Psoas muscle (tissue), 8 donors: ENCODE data around the gene MYOM3. TPM values are rescaled to one million over a fixed set of nuclear protein-coding genes. Genes with fewer than 3 reads are reported as not detected.

ENCODE experiments used
- ATAC-seq, 4 donors: fragments of 200-7000 bp; cut with Tn5 transposase; one replicate each; pipeline ENCODE4 v1.9.1; 2020; ENCODE audit warnings: moderate library complexity in 3 of 4, mild to moderate bottlenecking in 2 of 4
- DNase-seq, 2 donors: peaks; one replicate each; pipeline ENCODE4 v3.0.0-alpha.2; 2020
- H3K27ac ChIP-seq: fragments of 200-600 bp; one replicate; pipeline ENCODE4 v1.8.0; 2022
- H3K27me3 ChIP-seq, 3 donors: fragments of 200-600 bp in 1 of 3; one replicate each; pipeline versions ENCODE4 v1.6.1 to v1.8.0; 2013 to 2022; ENCODE audit warnings: low read length in 2 of 3, mild to moderate bottlenecking in 2 of 3, moderate library complexity in 1 of 3; ENCODE audit not compliant: insufficient read depth in 3 of 3
- H3K36me3 ChIP-seq, 2 donors: fragments of 200-600 bp in 1 of 2; one replicate each; pipeline versions ENCODE4 v1.6.1 to v1.8.0; 2013 to 2022; ENCODE audit warnings: low read depth in 1 of 2, mild to moderate bottlenecking in 1 of 2, moderate library complexity in 1 of 2; ENCODE audit not compliant: insufficient read depth in 1 of 2
- H3K4me1 ChIP-seq: fragments of 200-600 bp; one replicate; pipeline ENCODE4 v1.8.0; 2022
- H3K4me3 ChIP-seq: fragments of 200-600 bp; one replicate; pipeline ENCODE4 v1.8.0; 2022; ENCODE audit warnings: mild to moderate bottlenecking
- H3K9me3 ChIP-seq: fragments of 200-600 bp; one replicate; pipeline ENCODE4 v1.8.0; 2022
- CTCF ChIP-seq: fragments of 200-600 bp; IDR thresholded peaks from one replicate; pipeline ENCODE4 v1.8.0; 2022; ENCODE audit warnings: antibody characterized with exemption
- WGBS, 3 donors: extraction: QIAGEN DNeasy Blood & Tissue Kit; methylation state at CpG; one replicate each; pipeline versions ENCODE4 v1.1.6 to v1.1.7; 2013; 5-methylcytosine and 5-hydroxymethylcytosine counted together
- intact Hi-C, 2 donors: fragments of 100-400 bp; cut with DNase I; formaldehyde crosslinking; loops; one replicate each; pipeline versions ENCODE4 v1.11.0 to v1.14.2; 2022
- polyA plus RNA-seq, 3 donors: library from polyadenylated mRNA; stranded (reverse); fragments of 200-250 nt; gene quantifications; one replicate each; pipeline ENCODE4 v1.2.3, GENCODE V29; 2013
- total RNA-seq, 4 donors: library from RNA; stranded (reverse); fragmentation: NEBNext Ultra II Directional in 2 of 4; extraction: Animal tissue kit (Norgen Biotek cat#: 25700) in 2 of 4; gene quantifications; one replicate each; pipeline versions ENCODE4 v1.2.1 to v1.2.4, GENCODE V29; 2021 to 2023
- donor health status: healthy with polysubstance abuse.
- donor health status: DM: no; HTN: no; CAD: no; lungs with moderate emphysema.
- donor health status: Bipolar disorder and iron deficiency.
- donor health status: healthy.
- donor health status: DM: yes; HTN: yes; CAD: no.
- donor health status: DM: no; HTN: no; CAD: no.
- donor health status: DM: no; HTN: no; CAD: no.
- donor health status: DM: yes; HTN: yes; CAD: no.

The MYOM3 gene
- total and polyA plus RNA-seq, 7 donors = 86.7 to 505 (median 152) TPM

- H3K4me3 ChIP-seq = peak overlapping the region; percentile 67
- H3K36me3 ChIP-seq = peaks cover 0 to 36% of the 10 kb centered on the region in 2 donors
- no peaks in the 10 kb centered on the region for H3K27me3 ChIP-seq
- no peaks in the 10 kb centered on the region for H3K9me3 ChIP-seq
- ATAC-seq (no peak), DNase-seq (peak in 1 of 2 donors; percentile 51)
- H3K4me1 ChIP-seq = peaks cover 57% of the 10 kb centered on the region
- intact Hi-C loops = loop anchor here (5.0 to 10.0 kb wide), 2 partner anchors 38 to 155 kb away; partner anchors contain the start of gene PNRC2 (in 2 of the 2)
- TF ChIP-seq CTCF = no peak
- H3K27ac ChIP-seq = peak overlapping the region; percentile 91
- 70 to 77% (median 75%) methylated on average over 14 to 15 of the region's 15 CpGs for WGBS, 3 donors
Observed at GRCh38 chr1:24109686-24110475, 2.1 kb downstream of the MYOM3 start.

DNA sequence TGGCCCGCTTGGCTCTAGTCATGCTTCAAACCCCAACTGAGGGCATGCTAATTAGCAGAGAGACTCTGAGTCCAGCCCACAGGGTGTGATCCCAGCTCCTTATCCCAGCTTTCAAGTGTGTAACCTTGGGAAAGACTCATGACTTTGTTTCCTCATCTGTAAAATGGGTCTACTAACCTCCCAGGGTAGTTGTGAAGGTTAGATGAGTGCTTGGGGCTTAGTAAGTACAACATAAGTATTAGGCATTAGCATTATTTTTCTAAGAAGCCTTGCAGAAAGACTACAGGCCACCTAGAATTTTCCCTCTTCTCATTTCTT is 2.8 kb downstream of the MYOM3 start:
- Histone ChIP-seq H3K27me3 (no peaks in the 10 kb centered on the region), H3K27ac (peak overlapping the region; percentile 91), H3K9me3 (no peaks in the 10 kb centered on the region), H3K4me3 (peak overlapping the region; percentile 67), H3K4me1 (peaks cover 65% of the 10 kb centered on the region), H3K36me3 (peaks cover 0 to 38% of the 10 kb centered on the region in 2 donors)
- no peak for ATAC-seq
- WGBS, 3 donors = 36 to 47% (median 44%) methylated on average over 1 of the region's 1 CpG
- intact Hi-C loops = no loop called here
- TF ChIP-seq CTCF = no peak
- DNase-seq = no peak

DNA sequence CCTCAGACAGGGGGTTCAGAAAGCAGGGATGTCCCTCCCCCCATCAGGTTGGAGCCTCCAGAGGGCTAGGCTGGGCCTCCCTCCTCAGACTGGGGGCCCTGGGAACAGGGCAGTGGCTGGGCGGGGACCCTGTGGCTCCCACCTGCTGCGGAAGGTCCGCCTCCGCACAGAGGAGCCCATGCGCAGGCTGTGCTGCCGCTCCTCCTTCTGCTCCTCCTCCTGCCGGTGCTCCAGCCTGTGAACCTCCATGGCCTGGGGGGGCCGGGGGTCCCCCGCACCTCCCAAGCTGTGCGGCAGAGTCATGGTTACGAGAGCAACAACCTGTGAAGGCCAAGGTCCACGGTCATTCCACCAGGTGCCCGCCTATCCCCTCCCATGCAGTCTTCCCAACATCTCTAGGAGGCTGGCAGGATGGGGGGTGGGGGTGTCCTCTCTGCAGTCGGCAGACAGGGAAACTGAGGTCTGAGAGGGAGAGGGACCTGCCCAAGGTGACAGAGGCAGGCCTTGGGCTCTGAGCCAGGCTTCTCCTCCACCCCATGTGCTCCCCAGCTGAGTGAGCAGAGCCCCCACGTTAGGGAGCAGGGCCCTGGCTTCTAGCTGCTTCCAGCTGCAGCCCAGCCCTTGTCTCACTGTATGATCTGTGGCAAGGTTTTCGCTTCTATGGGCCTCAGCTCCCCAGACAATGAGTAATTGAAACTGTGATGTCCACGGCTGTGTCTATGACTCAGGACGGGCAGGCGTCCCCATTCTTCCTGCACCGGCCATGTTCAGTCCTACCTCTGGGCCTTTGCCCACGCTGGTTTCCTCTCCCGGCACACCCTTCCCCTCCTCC is 3.4 kb downstream of the MYOM3 start:
- Histone ChIP-seq H3K36me3 (peaks cover 0 to 38% of the 10 kb centered on the region in 2 donors), H3K4me3 (peak overlapping the region; percentile 67), H3K27me3 (no peaks in the 10 kb centered on the region), H3K27ac (peak overlapping the region; percentile 91), H3K4me1 (peaks cover 71% of the 10 kb centered on the region), H3K9me3 (no peaks in the 10 kb centered on the region)
- no peak for TF ChIP-seq CTCF
- intact Hi-C loops = no loop called here
- 64 to 69% (median 67%) methylated on average over 22 of the region's 22 CpGs for WGBS, 3 donors
- DNase-seq (peak; percentile 79 to 83), ATAC-seq (peak; percentile 42 to 64 (median 48))

DNA sequence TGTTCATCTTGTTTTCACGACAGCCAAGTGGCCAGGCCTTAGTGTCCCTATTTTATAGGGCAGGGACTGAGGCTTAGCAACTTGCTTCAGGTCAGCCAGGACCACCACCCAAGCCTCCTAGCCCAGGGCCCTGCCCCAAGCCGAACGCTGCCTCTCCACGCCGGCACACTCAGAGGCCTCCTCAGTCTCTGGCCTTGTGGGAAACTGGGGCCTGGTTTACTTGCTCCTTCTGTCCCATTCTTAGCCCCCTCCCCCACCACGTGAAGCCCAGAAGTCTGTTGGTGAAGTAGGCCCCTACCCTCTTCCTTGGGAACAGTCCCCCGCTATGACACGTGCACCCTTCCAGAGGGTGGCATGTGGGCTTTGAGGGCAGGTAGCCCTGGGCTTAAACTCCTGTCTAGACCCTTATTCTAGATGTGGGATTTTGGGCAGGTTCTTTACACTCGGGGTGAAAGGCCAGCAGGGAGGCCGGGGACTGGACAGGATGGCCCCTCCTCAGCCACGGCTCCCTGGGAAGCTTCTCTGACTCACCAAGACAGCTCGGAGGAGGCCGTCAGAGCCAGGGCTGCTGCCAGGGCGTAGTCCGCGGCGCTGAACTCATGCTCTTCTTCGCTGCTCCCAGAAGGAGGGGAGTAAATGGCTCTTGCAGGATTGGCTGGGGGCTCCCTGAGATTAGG is 4.3 kb downstream of the MYOM3 start:
- Histone ChIP-seq H3K36me3 (peaks cover 0 to 38% of the 10 kb centered on the region in 2 donors), H3K9me3 (no peaks in the 10 kb centered on the region), H3K27me3 (no peaks in the 10 kb centered on the region), H3K4me1 (peaks cover 79% of the 10 kb centered on the region), H3K27ac (peak overlapping the region; percentile 50), H3K4me3 (no peak overlapping the region)
- intact Hi-C loops = no loop called here
- ATAC-seq (no peak), DNase-seq (peak; percentile 53 to 61)
- 82 to 90% (median 87%) methylated on average over 18 of the region's 18 CpGs for WGBS, 3 donors
- no peak for TF ChIP-seq CTCF
